Measurements from ENCODE around the gene MPZL1.

The MPZL1 gene

GRCh38 chr1:167723707-167724323, 2.0 kb downstream of the MPZL1 start:
- TF ChIP-seq TSHZ2 (CRISPR knock-in tag; IDR thresholded peaks at IDR 0.05) (no peak), CSDC2 (CRISPR knock-in tag; IDR thresholded peaks at IDR 0.05) (no peak), SNAI2 (CRISPR knock-in tag; IDR thresholded peaks at IDR 0.05) (no peak), ARNTL (CRISPR knock-in tag; IDR thresholded peaks at IDR 0.05; ENCODE audit: borderline replicate concordance, low read depth) (no peak), TCF4 (CRISPR knock-in tag; IDR thresholded peaks at IDR 0.05; ENCODE audit: borderline replicate concordance) (no peak), ZC3H10 (CRISPR knock-in tag; IDR thresholded peaks at IDR 0.05) (no peak), PPARA (CRISPR knock-in tag; IDR thresholded peaks at IDR 0.05; ENCODE audit: borderline replicate concordance) (no peak), ZFP3 (CRISPR knock-in tag; IDR thresholded peaks at IDR 0.05) (no peak), OSR1 (CRISPR knock-in tag; IDR thresholded peaks at IDR 0.05) (no peak), RARB (CRISPR knock-in tag; IDR thresholded peaks at IDR 0.05) (no peak), ZNF70 (CRISPR knock-in tag; IDR thresholded peaks at IDR 0.05) (no peak), ZNF8 (CRISPR knock-in tag; IDR thresholded peaks at IDR 0.05) (no peak), BACH2 (CRISPR knock-in tag; IDR thresholded peaks at IDR 0.05; ENCODE audit: borderline replicate concordance) (no peak), TOX (CRISPR knock-in tag; IDR thresholded peaks at IDR 0.05; ENCODE audit: borderline replicate concordance) (no peak), ZFP30 (CRISPR knock-in tag; IDR thresholded peaks at IDR 0.05) (no peak), ESRRG (CRISPR knock-in tag; IDR thresholded peaks at IDR 0.05) (no peak), PATZ1 (CRISPR knock-in tag; IDR thresholded peaks at IDR 0.05; ENCODE audit: borderline replicate concordance) (no peak), CSRNP3 (CRISPR knock-in tag; IDR thresholded peaks at IDR 0.05) (no peak)
- ATAC-seq = no peak

- TF ChIP-seq TSHZ2 (CRISPR knock-in tag; IDR thresholded peaks at IDR 0.05) = no peak
- TF ChIP-seq CSDC2 (CRISPR knock-in tag; IDR thresholded peaks at IDR 0.05) = no peak
- no peak for TF ChIP-seq PPARA (CRISPR knock-in tag; IDR thresholded peaks at IDR 0.05; ENCODE audit: borderline replicate concordance)
- no peak for TF ChIP-seq SNAI2 (CRISPR knock-in tag; IDR thresholded peaks at IDR 0.05)
- no peak for TF ChIP-seq CSRNP3 (CRISPR knock-in tag; IDR thresholded peaks at IDR 0.05)
- TF ChIP-seq TOX (CRISPR knock-in tag; IDR thresholded peaks at IDR 0.05; ENCODE audit: borderline replicate concordance) = no peak
- no peak for TF ChIP-seq ZNF70 (CRISPR knock-in tag; IDR thresholded peaks at IDR 0.05)
- no peak for TF ChIP-seq GLIS3 (CRISPR knock-in tag; IDR thresholded peaks at IDR 0.05)
- no peak for TF ChIP-seq POU6F1 (CRISPR knock-in tag; IDR thresholded peaks at IDR 0.05; ENCODE audit: borderline replicate concordance, low read depth)
- TF ChIP-seq ZFP3 (CRISPR knock-in tag; IDR thresholded peaks at IDR 0.05) = no peak
- TF ChIP-seq ZC3H10 (CRISPR knock-in tag; IDR thresholded peaks at IDR 0.05) = no peak
- ATAC-seq = no peak
Observed at GRCh38 chr1:167726008-167726407, 4.2 kb downstream of the MPZL1 start.
